Endometrial microvascular endothelial cells (primary cell): ENCODE results near the gene CELF4. TPM values are rescaled to one million over a fixed set of nuclear protein-coding genes. Genes with fewer than 3 reads are reported as not detected.

ENCODE experiments used
- in situ Hi-C: cut with HindIII; loops from 2 replicates; pipeline ENCODE4 v1.10.0; 2017; ENCODE audit warnings: low sequenced_read_pairs, low pct_unique_long_range_greater_than_20kb; ENCODE audit errors: inconsistent ontology term
- total RNA-seq: library from RNA; depleted of rRNA; stranded (reverse); fragments of >200 nt; gene quantifications from one replicate; pipeline ENCODE4 v1.2.3, GENCODE V29; 2015; ENCODE audit errors: inconsistent ontology term

CELF4 gene
- total RNA-seq, 1 donor from 2014 or later, result not detected

- in situ Hi-C loops, result no loop called here
These were observed 31.0 kb downstream of the CELF4 start for GRCh38 chr18:37534627-37535026.

GRCh38 chr18:37533647-37534584 lies 31.7 kb downstream of the CELF4 start:
- in situ Hi-C loops, result no loop called here

- in situ Hi-C loops, result no loop called here
These were observed 32.7 kb downstream of the CELF4 start for GRCh38 chr18:37532917-37533316.

- in situ Hi-C loops, result no loop called here
These were observed 35.7 kb downstream of the CELF4 start for GRCh38 chr18:37529863-37530262.

- in situ Hi-C loops, result no loop called here
These were observed 36.3 kb downstream of the CELF4 start for GRCh38 chr18:37529296-37529695.

- in situ Hi-C loops, result no loop called here
These were observed 38.2 kb downstream of the CELF4 start for GRCh38 chr18:37527395-37527794.

- in situ Hi-C loops, result no loop called here
These were observed 40.4 kb downstream of the CELF4 start for GRCh38 chr18:37525262-37525585.

GRCh38 chr18:37524498-37525261 lies 40.9 kb downstream of the CELF4 start:
- in situ Hi-C loops, result no loop called here

GRCh38 chr18:37524139-37524497 lies 41.5 kb downstream of the CELF4 start:
- in situ Hi-C loops, result no loop called here

GRCh38 chr18:37521510-37522465 lies 43.8 kb downstream of the CELF4 start:
- in situ Hi-C loops, result no loop called here

- in situ Hi-C loops, result no loop called here
These were observed 45.1 kb downstream of the CELF4 start for GRCh38 chr18:37520508-37520907.

GRCh38 chr18:37519510-37520135 lies 46.0 kb downstream of the CELF4 start:
- in situ Hi-C loops, result no loop called here

- in situ Hi-C loops, result no loop called here
These were observed 49.2 kb downstream of the CELF4 start for GRCh38 chr18:37516361-37516853.

GRCh38 chr18:37514953-37515352 lies 50.6 kb downstream of the CELF4 start:
- in situ Hi-C loops, result no loop called here

- in situ Hi-C loops, result no loop called here
These were observed 53.2 kb downstream of the CELF4 start for GRCh38 chr18:37512400-37512799.

GRCh38 chr18:37511721-37512298 lies 53.8 kb downstream of the CELF4 start:
- in situ Hi-C loops, result no loop called here

GRCh38 chr18:37509600-37509999 lies 56.0 kb downstream of the CELF4 start:
- in situ Hi-C loops, result no loop called here

- in situ Hi-C loops, result no loop called here
These were observed 57.4 kb downstream of the CELF4 start for GRCh38 chr18:37508207-37508606.
